ENCODE data around the gene HOXD11. TPM values are rescaled to one million over a fixed set of nuclear protein-coding genes. Genes with fewer than 3 reads are reported as not detected.

Gene HOXD11
- polyA plus RNA-seq, 1 experiment: not detected

GRCh38 chr2:176114930-176115625, 8.0 kb downstream of the HOXD11 start:
- H3K27me3 ChIP-seq (ENCODE audit: control insufficient read depth, insufficient read depth, low read length): peaks cover 97% of the 10 kb centered on the region
- TF ChIP-seq CTCF (IDR thresholded peaks at IDR 0.05; ENCODE audit: low read depth, low read length): no peak
- H3K9me3 ChIP-seq (ENCODE audit: control insufficient read depth, insufficient read depth, low read length): peaks cover 24% of the 10 kb centered on the region; the same call in 1 of the 2 replicates
- POLR2A ChIA-PET: no interaction called here
- H3K4me3 ChIP-seq (ENCODE audit: low read depth, low read length): no peak overlapping the region
- CTCF ChIA-PET: interaction anchor here (0.8 to 0.9 kb wide), 2 partner anchors 12 to 537 kb away, joined by 3 read pairs; no protein-coding TSS in a partner anchor
- DNase-seq (ENCODE audit: low read depth, low spot score): no peak
- H3K27ac ChIP-seq (ENCODE audit: low read depth, low read length): no peak overlapping the region

GRCh38 chr2:176115883-176116813, 9.1 kb downstream of the HOXD11 start, which contains the start of gene HOXD10:
Gene HOXD10 (plus strand): TSS chr2:176116778. CDS start chr2:176116834, 56 bp downstream.
- H3K9me3 ChIP-seq (ENCODE audit: control insufficient read depth, insufficient read depth, low read length): peaks cover 24% of the 10 kb centered on the region
- H3K27ac ChIP-seq (ENCODE audit: low read depth, low read length): no peak within 1 kb of the TSS
- DNase-seq (ENCODE audit: low read depth, low spot score): no peak
- ChIA-PET POLR2A (no interaction called here), CTCF (interaction anchor here (1.0 kb wide), 1 partner anchor 11 kb away, joined by 3 read pairs; no protein-coding TSS in a partner anchor)
- no peak for TF ChIP-seq CTCF (IDR thresholded peaks at IDR 0.05; ENCODE audit: low read depth, low read length)
- peaks cover 97% of the 10 kb centered on the region for H3K27me3 ChIP-seq (ENCODE audit: control insufficient read depth, insufficient read depth, low read length)
- no peak within 1 kb of the TSS for H3K4me3 ChIP-seq (ENCODE audit: low read depth, low read length)

- H3K27me3 ChIP-seq (ENCODE audit: control insufficient read depth, insufficient read depth, low read length): peaks cover 98% of the 10 kb centered on the region
- DNase-seq (ENCODE audit: low read depth, low spot score): no peak
- H3K4me3 ChIP-seq (ENCODE audit: low read depth, low read length): no peak overlapping the region
- TF ChIP-seq CTCF (IDR thresholded peaks at IDR 0.05; ENCODE audit: low read depth, low read length): no peak
- H3K27ac ChIP-seq (ENCODE audit: low read depth, low read length): no peak overlapping the region
- ChIA-PET CTCF (interaction anchor here (0.6 kb wide), 1 partner anchor 23 kb away, joined by 3 read pairs; no protein-coding TSS in a partner anchor), POLR2A (no interaction called here)
- peaks cover 29% of the 10 kb centered on the region for H3K9me3 ChIP-seq (ENCODE audit: control insufficient read depth, insufficient read depth, low read length)
Observed at GRCh38 chr2:176117162-176117822, 10.2 kb downstream of the HOXD11 start.

GRCh38 chr2:176117823-176118371, 10.8 kb downstream of the HOXD11 start:
- H3K4me3 ChIP-seq (ENCODE audit: low read depth, low read length): no peak overlapping the region
- ChIA-PET POLR2A (no interaction called here), CTCF (interaction anchor here (0.6 kb wide), 1 partner anchor 22 kb away, joined by 3 read pairs; no protein-coding TSS in a partner anchor)
- DNase-seq (ENCODE audit: low read depth, low spot score): no peak
- peaks cover 23% of the 10 kb centered on the region for H3K9me3 ChIP-seq (ENCODE audit: control insufficient read depth, insufficient read depth, low read length)
- H3K27me3 ChIP-seq (ENCODE audit: control insufficient read depth, insufficient read depth, low read length): peaks cover 95% of the 10 kb centered on the region
- TF ChIP-seq CTCF (IDR thresholded peaks at IDR 0.05; ENCODE audit: low read depth, low read length): no peak
- no peak overlapping the region for H3K27ac ChIP-seq (ENCODE audit: low read depth, low read length)

Measured in AG04450 (cell line).